Measurements from ENCODE around the gene PPIL4.
A peak's percentile ranks its signal among the peaks of the same experiment; 100 is the strongest.

PPIL4 gene

DNA sequence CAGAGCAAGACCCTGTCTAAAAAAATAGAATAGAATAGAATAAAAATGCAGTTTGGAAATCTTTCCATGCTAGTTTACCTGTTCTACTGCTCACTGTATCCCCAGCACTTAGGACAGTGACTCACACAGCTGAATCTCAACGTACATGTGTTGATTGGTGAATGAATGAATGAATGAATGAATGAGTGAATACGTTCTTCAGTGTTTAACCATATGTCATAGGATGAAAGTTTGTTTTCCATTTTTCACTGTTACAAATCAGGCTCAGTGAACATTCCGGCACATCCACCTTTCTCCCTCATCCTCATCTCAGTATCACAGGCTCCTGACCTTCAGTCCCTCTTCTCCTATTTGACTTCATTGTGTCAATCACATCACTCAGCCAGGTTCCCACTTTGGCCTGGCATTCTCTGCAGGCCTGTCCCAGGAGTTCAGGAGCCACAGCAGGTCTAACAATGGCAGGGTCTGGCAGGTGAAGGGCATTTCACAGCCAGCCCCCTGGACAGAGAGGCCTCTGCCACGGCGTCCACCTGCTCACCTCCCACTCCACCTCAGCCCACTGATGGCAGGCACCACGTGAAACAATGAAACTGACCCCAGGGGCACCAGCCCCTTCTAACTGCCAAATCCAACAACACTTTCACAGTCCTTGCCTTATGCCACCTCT, 68.9 kb downstream of the PPIL4 start:
- H3K4me1 ChIP-seq (ENCODE audit: insufficient read depth, low read length) = no peaks in the 10 kb centered on the region
- no peaks in the 10 kb centered on the region for H4K20me1 ChIP-seq (ENCODE audit: insufficient read depth, low read length)
- H3K79me2 ChIP-seq (ENCODE audit: insufficient read depth, low read length) = no peaks in the 10 kb centered on the region

DNA sequence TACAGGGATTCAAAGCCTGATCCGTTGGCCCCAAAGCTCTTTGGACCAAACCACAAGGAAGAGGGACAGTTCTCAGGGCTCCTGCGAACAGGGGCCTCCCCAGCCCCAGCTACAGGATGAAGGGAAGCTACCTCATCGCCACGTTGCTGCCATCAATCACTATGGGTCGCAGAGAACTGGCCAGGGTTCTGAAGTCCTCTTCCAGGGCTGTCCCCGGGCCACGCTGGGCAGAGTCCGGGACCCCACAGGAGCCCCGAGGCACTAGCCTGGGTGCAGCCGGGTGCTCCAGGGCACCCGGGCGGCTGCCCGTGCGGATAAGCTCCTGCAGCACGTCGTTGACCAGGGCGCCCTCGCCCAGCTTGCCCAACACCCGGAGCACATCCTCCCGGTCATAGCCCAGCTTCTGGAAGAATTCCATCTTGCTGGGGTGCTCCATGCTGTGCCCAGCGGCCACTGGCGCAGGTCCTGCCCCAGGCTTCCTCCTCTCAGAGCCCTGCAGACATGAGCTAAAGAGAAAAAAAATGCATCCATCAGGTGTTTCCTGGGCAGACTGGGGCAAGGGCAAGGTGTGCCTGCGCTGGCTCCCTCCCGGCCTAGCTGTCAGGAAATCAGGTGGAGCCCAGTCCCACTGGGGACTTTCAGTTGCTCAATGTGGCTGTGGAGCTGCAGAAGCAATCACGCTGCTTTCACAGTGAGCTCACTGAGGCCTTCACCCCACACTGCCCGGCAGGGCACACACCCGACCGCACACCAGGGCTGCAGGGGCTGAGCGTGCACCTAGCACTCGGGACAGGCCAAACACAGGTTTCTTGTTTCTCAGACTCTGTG, 71.5 kb downstream of the PPIL4 start:
- Histone ChIP-seq H3K9ac (ENCODE audit: low read depth, low read length) (no peak overlapping the region), H2AFZ (ENCODE audit: low read depth, low read length) (no peak overlapping the region), H3K27me3 (ENCODE audit: insufficient read depth, low read length, poor library complexity) (no peaks in the 10 kb centered on the region), H3K4me1 (ENCODE audit: insufficient read depth, low read length) (no peaks in the 10 kb centered on the region), H3K27ac (ENCODE audit: low read length) (no peak overlapping the region), H3K4me3 (ENCODE audit: low read depth in 1 of 2, low read length in 2 of 2) (no peak overlapping the region), H3K9me3 (ENCODE audit: insufficient read depth, low read length, severe bottlenecking) (no peaks in the 10 kb centered on the region), H3K4me2 (ENCODE audit: insufficient read depth, low read length) (no peak overlapping the region), H3K79me2 (ENCODE audit: insufficient read depth, low read length) (no peaks in the 10 kb centered on the region), H4K20me1 (ENCODE audit: insufficient read depth, low read length) (no peaks in the 10 kb centered on the region), H3K36me3 (ENCODE audit: insufficient read depth, low read length) (no peaks in the 10 kb centered on the region)
- DNase-seq = no peak
- 0 out of 3 replicates have a peak, but pooled peaks have one; percentile 37 for ATAC-seq (ENCODE audit: insufficient read depth, low read depth)
- TF ChIP-seq EZH2 (IDR thresholded peaks at IDR 0.05; ENCODE audit: borderline replicate concordance, low read depth, low read length, severe bottlenecking) = no peak
- TF ChIP-seq, protein P1, sequence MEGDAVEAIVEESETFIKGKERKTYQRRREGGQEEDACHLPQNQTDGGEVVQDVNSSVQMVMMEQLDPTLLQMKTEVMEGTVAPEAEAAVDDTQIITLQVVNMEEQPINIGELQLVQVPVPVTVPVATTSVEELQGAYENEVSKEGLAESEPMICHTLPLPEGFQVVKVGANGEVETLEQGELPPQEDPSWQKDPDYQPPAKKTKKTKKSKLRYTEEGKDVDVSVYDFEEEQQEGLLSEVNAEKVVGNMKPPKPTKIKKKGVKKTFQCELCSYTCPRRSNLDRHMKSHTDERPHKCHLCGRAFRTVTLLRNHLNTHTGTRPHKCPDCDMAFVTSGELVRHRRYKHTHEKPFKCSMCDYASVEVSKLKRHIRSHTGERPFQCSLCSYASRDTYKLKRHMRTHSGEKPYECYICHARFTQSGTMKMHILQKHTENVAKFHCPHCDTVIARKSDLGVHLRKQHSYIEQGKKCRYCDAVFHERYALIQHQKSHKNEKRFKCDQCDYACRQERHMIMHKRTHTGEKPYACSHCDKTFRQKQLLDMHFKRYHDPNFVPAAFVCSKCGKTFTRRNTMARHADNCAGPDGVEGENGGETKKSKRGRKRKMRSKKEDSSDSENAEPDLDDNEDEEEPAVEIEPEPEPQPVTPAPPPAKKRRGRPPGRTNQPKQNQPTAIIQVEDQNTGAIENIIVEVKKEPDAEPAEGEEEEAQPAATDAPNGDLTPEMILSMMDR (IDR thresholded peaks at IDR 0.05; ENCODE audit: borderline replicate concordance, extremely low read depth, low read length, poor library complexity, severe bottlenecking) = no peak

More for the DNA sequence above, 68.9 kb downstream of the PPIL4 start:
- Histone ChIP-seq H3K9me3 (ENCODE audit: insufficient read depth, low read length, severe bottlenecking) (no peaks in the 10 kb centered on the region), H3K27ac (ENCODE audit: low read length) (no peak overlapping the region), H2AFZ (ENCODE audit: low read depth, low read length) (no peak overlapping the region), H3K27me3 (ENCODE audit: insufficient read depth, low read length, poor library complexity) (no peaks in the 10 kb centered on the region), H3K36me3 (ENCODE audit: insufficient read depth, low read length) (no peaks in the 10 kb centered on the region), H3K9ac (ENCODE audit: low read depth, low read length) (no peak overlapping the region), H3K4me3 (ENCODE audit: low read depth in 1 of 2, low read length in 2 of 2) (no peak overlapping the region), H3K4me2 (ENCODE audit: insufficient read depth, low read length) (no peak overlapping the region)
- no peak for DNase-seq
- no peak for ATAC-seq (ENCODE audit: insufficient read depth, low read depth)
- TF ChIP-seq, protein P1 (IDR thresholded peaks at IDR 0.05; ENCODE audit: borderline replicate concordance, extremely low read depth, low read length, poor library complexity, severe bottlenecking) = no peak
- TF ChIP-seq EZH2 (IDR thresholded peaks at IDR 0.05; ENCODE audit: borderline replicate concordance, low read depth, low read length, severe bottlenecking) = no peak

DNA sequence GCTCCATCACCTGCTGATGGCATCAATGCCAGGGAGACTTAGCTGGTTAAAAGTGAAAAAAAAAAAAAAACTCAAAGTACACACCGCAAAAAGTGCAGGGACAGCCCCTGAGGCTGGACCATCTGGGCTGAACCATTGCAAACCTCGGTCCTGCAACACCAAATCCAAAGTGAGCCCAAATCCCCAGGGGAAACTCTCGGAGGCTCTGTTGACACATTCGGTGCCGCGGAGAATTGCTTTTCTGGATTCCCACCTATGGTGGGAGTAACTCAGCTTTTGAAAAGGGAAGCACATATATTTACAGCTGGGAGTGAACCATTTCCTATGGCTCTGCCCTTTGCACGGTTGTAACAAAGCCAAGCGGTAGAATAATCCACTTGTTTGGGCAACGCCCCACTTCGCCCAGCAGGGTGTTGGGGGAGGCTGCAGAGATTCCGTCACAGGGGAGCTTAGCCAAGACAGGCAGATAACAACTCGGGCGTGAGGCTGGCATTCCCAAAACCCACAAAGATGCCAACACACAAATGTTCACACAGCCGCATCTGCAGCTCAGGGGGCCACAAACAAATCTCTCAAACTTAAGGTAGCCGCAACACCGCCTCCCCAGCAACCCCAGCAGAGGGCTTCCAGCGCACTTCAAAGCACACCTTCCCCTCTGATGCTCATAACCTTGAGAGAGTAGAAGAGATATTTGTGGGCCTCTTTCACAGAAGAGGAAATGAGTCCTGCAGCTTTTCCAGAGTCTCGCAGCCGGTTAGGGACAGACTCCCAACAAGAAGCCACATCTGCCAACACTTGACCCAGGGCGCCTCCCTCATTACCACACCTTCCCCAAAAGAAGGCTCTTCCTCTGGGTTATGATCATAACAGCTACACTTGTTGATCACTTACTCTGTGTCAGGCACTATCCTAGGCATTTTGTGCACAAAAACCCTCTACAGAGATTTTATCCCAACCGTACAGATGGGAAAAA, 72.5 kb downstream of the PPIL4 start:
- DNase-seq (no peak), ATAC-seq (ENCODE audit: insufficient read depth, low read depth) (no peak)
- Histone ChIP-seq H3K27ac (ENCODE audit: low read length) (no peak overlapping the region), H3K27me3 (ENCODE audit: insufficient read depth, low read length, poor library complexity) (no peaks in the 10 kb centered on the region), H2AFZ (ENCODE audit: low read depth, low read length) (no peak overlapping the region), H3K9ac (ENCODE audit: low read depth, low read length) (no peak overlapping the region), H3K4me3 (ENCODE audit: low read depth in 1 of 2, low read length in 2 of 2) (no peak overlapping the region), H3K9me3 (ENCODE audit: insufficient read depth, low read length, severe bottlenecking) (no peaks in the 10 kb centered on the region), H3K4me1 (ENCODE audit: insufficient read depth, low read length) (no peaks in the 10 kb centered on the region), H3K79me2 (ENCODE audit: insufficient read depth, low read length) (no peaks in the 10 kb centered on the region), H3K36me3 (ENCODE audit: insufficient read depth, low read length) (no peaks in the 10 kb centered on the region), H4K20me1 (ENCODE audit: insufficient read depth, low read length) (no peaks in the 10 kb centered on the region), H3K4me2 (ENCODE audit: insufficient read depth, low read length) (no peak overlapping the region)
- TF ChIP-seq EZH2 (IDR thresholded peaks at IDR 0.05; ENCODE audit: borderline replicate concordance, low read depth, low read length, severe bottlenecking) = no peak
- TF ChIP-seq, protein P1 (IDR thresholded peaks at IDR 0.05; ENCODE audit: borderline replicate concordance, extremely low read depth, low read length, poor library complexity, severe bottlenecking) = no peak

Measured in DND-41 (cell line).